Measurements from ENCODE around the gene ARTN.

ARTN gene

DNA sequence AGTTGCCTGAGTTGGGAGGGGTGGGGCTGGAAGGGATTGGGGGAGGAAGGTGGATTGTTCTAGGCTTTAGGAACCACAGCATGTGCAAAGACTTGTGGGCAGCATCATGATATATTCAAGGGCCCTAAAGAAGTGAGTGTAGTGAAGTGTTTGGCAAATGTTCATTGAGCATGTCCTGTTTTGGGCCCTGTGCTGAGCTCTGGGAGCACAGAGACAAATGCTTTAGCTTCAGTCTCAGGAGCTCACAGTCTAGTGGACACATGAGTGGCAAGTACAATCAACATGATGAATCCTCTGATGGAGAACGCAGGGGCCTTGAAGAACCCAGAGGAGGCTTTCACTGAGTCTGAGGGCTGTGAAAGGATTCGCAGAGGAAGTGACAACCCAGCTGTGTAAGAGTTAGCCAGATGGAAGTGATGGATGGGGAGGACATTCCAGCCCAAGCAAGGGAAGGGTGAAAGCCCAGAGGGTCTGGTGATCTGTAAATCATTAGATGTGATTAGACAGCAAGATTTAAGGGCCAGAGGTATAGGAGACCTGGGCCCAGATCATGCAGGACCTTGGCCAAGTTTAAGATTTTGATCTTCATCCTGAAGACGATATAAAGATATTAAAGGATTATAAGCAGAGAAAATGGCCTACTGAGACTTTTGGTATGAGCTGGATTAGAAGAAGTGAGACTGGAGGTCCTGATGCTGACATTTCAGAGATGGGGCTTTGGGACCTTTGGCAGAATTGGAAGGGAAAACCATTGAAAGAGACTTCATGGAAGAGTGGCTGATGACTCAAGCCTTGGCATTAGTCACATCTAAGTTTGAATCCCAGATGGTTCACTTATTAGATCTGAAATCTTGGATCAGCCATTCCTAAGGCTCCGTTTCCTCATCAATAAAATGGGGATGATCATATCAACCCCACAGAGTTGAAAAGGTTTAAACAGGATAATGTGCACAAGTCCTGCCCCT, 17.7 kb downstream of the ARTN start:
- peaks cover 26% of the 10 kb centered on the region for H3K4me1 Mint-ChIP-seq (ENCODE audit: low read depth)
- H3K9me3 Mint-ChIP-seq, result no peaks in the 10 kb centered on the region
- H3K36me3 Mint-ChIP-seq (ENCODE audit: low read depth), result peaks cover 7% of the 10 kb centered on the region
- no peaks in the 10 kb centered on the region for H3K27me3 Mint-ChIP-seq (ENCODE audit: low read depth)
- no peak overlapping the region for H3K27ac Mint-ChIP-seq
- no peak overlapping the region for H3K4me3 Mint-ChIP-seq

GRCh38 chr1:43952731-43953346, 19.2 kb downstream of the ARTN start:
- Mint-ChIP-seq H3K4me3 (no peak overlapping the region), H3K27me3 (ENCODE audit: low read depth) (no peaks in the 10 kb centered on the region), H3K36me3 (ENCODE audit: low read depth) (peaks cover 7% of the 10 kb centered on the region), H3K27ac (no peak overlapping the region), H3K9me3 (no peaks in the 10 kb centered on the region), H3K4me1 (ENCODE audit: low read depth) (peaks cover 22% of the 10 kb centered on the region)

DNA sequence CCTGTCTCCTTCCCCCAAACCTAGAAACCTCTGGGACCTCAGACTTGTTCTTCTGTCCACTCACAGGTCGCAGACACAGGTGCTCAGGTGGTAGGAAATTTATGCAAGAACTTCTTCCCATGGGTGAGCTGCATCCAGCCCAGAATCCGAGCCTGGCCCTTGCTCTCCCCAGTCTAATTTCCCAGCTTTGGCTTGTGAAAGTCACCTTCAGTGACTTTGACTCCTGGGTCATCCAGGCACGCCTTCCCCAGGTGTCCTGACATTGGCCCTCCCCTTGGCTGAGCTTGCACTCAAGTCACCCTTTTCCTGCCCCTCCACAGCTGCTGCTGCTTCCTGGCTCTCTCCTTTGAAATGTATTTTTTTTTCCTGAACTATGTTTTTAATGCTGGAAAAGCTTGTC, 19.8 kb downstream of the ARTN start:
- Mint-ChIP-seq H3K9me3 (no peaks in the 10 kb centered on the region), H3K36me3 (ENCODE audit: low read depth) (peaks cover 9% of the 10 kb centered on the region), H3K27ac (no peak overlapping the region), H3K4me3 (no peak overlapping the region), H3K27me3 (ENCODE audit: low read depth) (no peaks in the 10 kb centered on the region), H3K4me1 (ENCODE audit: low read depth) (peaks cover 17% of the 10 kb centered on the region)

DNA sequence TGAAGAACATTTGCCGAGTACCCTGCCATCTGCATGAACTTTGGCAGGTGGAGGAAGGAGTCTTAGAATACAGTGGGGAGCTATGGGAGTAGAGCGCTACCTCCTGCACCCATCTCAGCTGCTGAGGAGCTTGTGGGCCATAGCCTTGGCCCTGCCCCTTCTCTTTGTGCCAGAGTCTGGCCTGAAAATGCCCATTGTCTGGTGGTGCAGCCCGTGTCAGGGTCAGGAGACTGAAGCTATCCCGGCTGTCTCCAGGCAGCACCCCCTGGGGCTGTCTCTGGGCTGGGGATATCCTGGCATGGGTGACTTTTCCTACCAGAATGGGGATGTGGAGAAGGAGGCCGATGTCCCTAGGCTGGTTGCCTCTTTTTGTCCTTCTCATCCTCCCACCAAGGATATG, 20.4 kb downstream of the ARTN start:
- Mint-ChIP-seq H3K36me3 (ENCODE audit: low read depth) (peaks cover 10% of the 10 kb centered on the region), H3K4me3 (no peak overlapping the region), H3K9me3 (no peaks in the 10 kb centered on the region), H3K27me3 (ENCODE audit: low read depth) (no peaks in the 10 kb centered on the region), H3K4me1 (ENCODE audit: low read depth) (peaks cover 13% of the 10 kb centered on the region), H3K27ac (no peak overlapping the region)

DNA sequence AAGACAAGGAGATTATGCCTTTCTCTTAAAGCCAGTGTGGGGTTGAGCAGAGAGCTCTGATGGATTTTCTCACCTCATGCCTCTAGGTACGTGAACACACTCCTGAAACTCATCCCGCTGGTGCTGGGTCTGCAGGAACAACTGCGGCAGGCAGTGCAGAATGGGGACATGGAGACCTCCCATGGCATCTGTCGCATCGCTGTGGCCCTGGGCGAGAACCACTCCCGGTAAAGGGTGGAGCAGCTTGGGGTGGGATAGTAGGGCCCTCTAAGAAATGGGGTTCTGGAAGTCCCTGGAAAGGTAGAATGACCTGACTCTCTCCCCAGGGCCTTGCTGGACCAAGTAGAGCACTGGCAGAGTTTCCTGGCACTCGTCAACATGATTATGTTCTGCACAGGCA, 22.6 kb downstream of the ARTN start:
- H3K27me3 Mint-ChIP-seq (ENCODE audit: low read depth), result no peaks in the 10 kb centered on the region
- H3K36me3 Mint-ChIP-seq (ENCODE audit: low read depth), result peaks cover 3% of the 10 kb centered on the region
- H3K4me1 Mint-ChIP-seq (ENCODE audit: low read depth), result peaks cover 4% of the 10 kb centered on the region
- H3K4me3 Mint-ChIP-seq, result no peak overlapping the region
- no peaks in the 10 kb centered on the region for H3K9me3 Mint-ChIP-seq
- no peak overlapping the region for H3K27ac Mint-ChIP-seq

- peaks cover 6% of the 10 kb centered on the region for H3K36me3 Mint-ChIP-seq (ENCODE audit: low read depth)
- H3K4me1 Mint-ChIP-seq (ENCODE audit: low read depth), result peaks cover 2% of the 10 kb centered on the region
- H3K9me3 Mint-ChIP-seq, result no peaks in the 10 kb centered on the region
- no peak overlapping the region for H3K4me3 Mint-ChIP-seq
- H3K27me3 Mint-ChIP-seq (ENCODE audit: low read depth), result no peaks in the 10 kb centered on the region
- H3K27ac Mint-ChIP-seq, result no peak overlapping the region
Measured at GRCh38 chr1:43957407-43958040, 23.9 kb downstream of the ARTN start.

GRCh38 chr1:43958351-43959255, 25.0 kb downstream of the ARTN start:
- no peaks in the 10 kb centered on the region for H3K9me3 Mint-ChIP-seq
- H3K27me3 Mint-ChIP-seq (ENCODE audit: low read depth), result no peaks in the 10 kb centered on the region
- H3K36me3 Mint-ChIP-seq (ENCODE audit: low read depth), result peaks cover 7% of the 10 kb centered on the region
- peaks cover 3% of the 10 kb centered on the region for H3K4me1 Mint-ChIP-seq (ENCODE audit: low read depth)
- no peak overlapping the region for H3K4me3 Mint-ChIP-seq
- no peak overlapping the region for H3K27ac Mint-ChIP-seq

GRCh38 chr1:43960798-43961197, 27.2 kb downstream of the ARTN start:
- Mint-ChIP-seq H3K9me3 (no peaks in the 10 kb centered on the region), H3K4me1 (ENCODE audit: low read depth) (peaks cover 3% of the 10 kb centered on the region), H3K36me3 (ENCODE audit: low read depth) (peaks cover 7% of the 10 kb centered on the region), H3K4me3 (no peak overlapping the region), H3K27me3 (ENCODE audit: low read depth) (no peaks in the 10 kb centered on the region), H3K27ac (no peak overlapping the region)

- Mint-ChIP-seq H3K27me3 (ENCODE audit: low read depth) (no peaks in the 10 kb centered on the region), H3K4me1 (ENCODE audit: low read depth) (peaks cover 3% of the 10 kb centered on the region), H3K27ac (no peak overlapping the region), H3K36me3 (ENCODE audit: low read depth) (peaks cover 7% of the 10 kb centered on the region), H3K9me3 (no peaks in the 10 kb centered on the region), H3K4me3 (no peak overlapping the region)
Measured at GRCh38 chr1:43961692-43962091, 28.1 kb downstream of the ARTN start.

GRCh38 chr1:43962324-43962723, 28.7 kb downstream of the ARTN start:
- peaks cover 3% of the 10 kb centered on the region for H3K4me1 Mint-ChIP-seq (ENCODE audit: low read depth)
- no peaks in the 10 kb centered on the region for H3K9me3 Mint-ChIP-seq
- H3K27me3 Mint-ChIP-seq (ENCODE audit: low read depth), result no peaks in the 10 kb centered on the region
- no peak overlapping the region for H3K27ac Mint-ChIP-seq
- H3K36me3 Mint-ChIP-seq (ENCODE audit: low read depth), result peaks cover 7% of the 10 kb centered on the region
- no peak overlapping the region for H3K4me3 Mint-ChIP-seq

GRCh38 chr1:43963006-43963405, 29.4 kb downstream of the ARTN start:
- Mint-ChIP-seq H3K27me3 (ENCODE audit: low read depth) (no peaks in the 10 kb centered on the region), H3K9me3 (no peaks in the 10 kb centered on the region), H3K36me3 (ENCODE audit: low read depth) (peaks cover 7% of the 10 kb centered on the region), H3K4me1 (ENCODE audit: low read depth) (peaks cover 3% of the 10 kb centered on the region), H3K4me3 (no peak overlapping the region), H3K27ac (no peak overlapping the region)

- Mint-ChIP-seq H3K27ac (no peak overlapping the region), H3K27me3 (ENCODE audit: low read depth) (no peaks in the 10 kb centered on the region), H3K36me3 (ENCODE audit: low read depth) (peaks cover 4% of the 10 kb centered on the region), H3K9me3 (no peaks in the 10 kb centered on the region), H3K4me1 (ENCODE audit: low read depth) (peaks cover 3% of the 10 kb centered on the region), H3K4me3 (no peak overlapping the region)
Measured at GRCh38 chr1:43963890-43964289, 30.3 kb downstream of the ARTN start.

DNA sequence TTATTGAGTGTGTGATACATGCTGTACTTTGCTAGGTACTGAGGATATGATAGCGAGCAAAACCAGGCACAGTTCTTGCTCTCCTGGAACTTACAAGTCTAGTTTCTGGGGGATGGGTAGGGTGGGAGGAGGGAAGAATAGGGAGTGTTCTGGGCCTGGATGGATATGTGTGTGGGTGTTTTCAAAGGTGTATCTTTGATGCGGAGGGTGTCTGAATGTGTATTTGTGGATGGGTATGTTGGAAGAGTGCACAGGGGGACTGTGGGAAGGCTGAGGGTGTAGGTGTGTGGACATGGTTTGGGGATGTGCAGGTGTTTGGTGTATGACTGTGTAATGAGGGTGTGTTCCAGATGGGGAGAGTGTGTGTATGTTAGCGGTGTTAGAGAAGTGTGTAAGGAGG, 31.7 kb downstream of the ARTN start:
- H3K4me1 Mint-ChIP-seq (ENCODE audit: low read depth), result peaks cover 14% of the 10 kb centered on the region
- H3K36me3 Mint-ChIP-seq (ENCODE audit: low read depth), result peaks cover 7% of the 10 kb centered on the region
- H3K4me3 Mint-ChIP-seq, result no peak overlapping the region
- H3K27ac Mint-ChIP-seq, result no peak overlapping the region
- H3K9me3 Mint-ChIP-seq, result no peaks in the 10 kb centered on the region
- no peaks in the 10 kb centered on the region for H3K27me3 Mint-ChIP-seq (ENCODE audit: low read depth)

DNA sequence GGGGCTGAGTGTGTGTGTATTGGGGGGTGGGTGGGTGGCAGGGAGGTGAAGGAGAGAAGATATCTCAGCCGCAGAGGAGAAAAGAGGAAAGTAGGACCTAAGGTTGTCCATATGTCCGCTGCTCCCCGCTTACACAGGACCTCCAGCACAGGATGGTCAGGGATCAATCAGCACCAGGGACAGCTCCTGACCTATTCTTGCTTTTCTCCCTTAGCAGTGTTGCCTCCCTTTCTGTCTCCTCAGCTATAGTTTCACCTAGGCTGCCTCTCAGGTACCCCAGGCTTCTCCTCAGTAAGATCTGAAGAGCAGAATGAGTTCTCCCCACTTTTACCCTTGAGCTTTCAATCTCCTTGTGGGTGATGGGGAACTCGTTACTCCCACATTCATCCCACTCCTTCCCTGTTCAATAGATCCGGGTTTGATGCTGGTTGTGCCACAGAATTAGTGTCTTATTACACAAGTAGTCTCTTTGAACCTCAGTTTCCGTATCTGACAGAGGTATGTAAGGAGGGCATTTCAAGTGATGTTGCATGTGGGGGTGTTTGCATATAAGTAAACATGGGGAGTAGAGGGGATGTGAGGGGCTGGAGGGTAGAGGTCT, 34.8 kb downstream of the ARTN start:
- Mint-ChIP-seq H3K27me3 (ENCODE audit: low read depth) (no peaks in the 10 kb centered on the region), H3K36me3 (ENCODE audit: low read depth) (peaks cover 6% of the 10 kb centered on the region), H3K27ac (no peak overlapping the region), H3K9me3 (no peaks in the 10 kb centered on the region), H3K4me1 (ENCODE audit: low read depth) (peaks cover 26% of the 10 kb centered on the region), H3K4me3 (no peak overlapping the region)

Measured in T-helper 1 cell treated with Interleukin-12 subunit alpha and Interleukin-12 subunit beta and Interleukin-4 antibody, amounts not matched to agents 30 μg/mL and 1 μg/mL, for 36 hours (primary cell).